ENCODE results near the gene TSTD2.

The TSTD2 gene

GRCh38 chr9:97572196-97572891, 60.8 kb downstream of the TSTD2 start:
- peaks cover 5% of the 10 kb centered on the region for H3K4me1 Mint-ChIP-seq
- no peak overlapping the region for H3K4me3 Mint-ChIP-seq
- no peak overlapping the region for H3K27ac Mint-ChIP-seq
- TF ChIP-seq CTCF (IDR thresholded peaks at IDR 0.05): no peak
- no peak for DNase-seq
- H3K27me3 Mint-ChIP-seq (ENCODE audit: low read depth, poor library complexity): peaks cover 15% of the 10 kb centered on the region
- no peaks in the 10 kb centered on the region for H3K36me3 Mint-ChIP-seq (ENCODE audit: low read depth)
- no peaks in the 10 kb centered on the region for H3K9me3 Mint-ChIP-seq

GRCh38 chr9:97571664-97572063, 61.5 kb downstream of the TSTD2 start:
- H3K36me3 Mint-ChIP-seq (ENCODE audit: low read depth): no peaks in the 10 kb centered on the region
- no peaks in the 10 kb centered on the region for H3K9me3 Mint-ChIP-seq
- no peak for DNase-seq
- H3K4me3 Mint-ChIP-seq: no peak overlapping the region
- H3K27me3 Mint-ChIP-seq (ENCODE audit: low read depth, poor library complexity): peaks cover 15% of the 10 kb centered on the region
- H3K27ac Mint-ChIP-seq: no peak overlapping the region
- H3K4me1 Mint-ChIP-seq: peaks cover 5% of the 10 kb centered on the region
- no peak for TF ChIP-seq CTCF (IDR thresholded peaks at IDR 0.05)

- H3K9me3 Mint-ChIP-seq: no peaks in the 10 kb centered on the region
- no peak for TF ChIP-seq CTCF (IDR thresholded peaks at IDR 0.05)
- H3K36me3 Mint-ChIP-seq (ENCODE audit: low read depth): no peaks in the 10 kb centered on the region
- no peak for DNase-seq
- no peak overlapping the region for H3K27ac Mint-ChIP-seq
- no peak overlapping the region for H3K4me3 Mint-ChIP-seq
- H3K4me1 Mint-ChIP-seq: peaks cover 5% of the 10 kb centered on the region
- H3K27me3 Mint-ChIP-seq (ENCODE audit: low read depth, poor library complexity): peaks cover 15% of the 10 kb centered on the region
Observed at GRCh38 chr9:97570899-97571298, 62.3 kb downstream of the TSTD2 start.

- DNase-seq: no peak
- peaks cover 10% of the 10 kb centered on the region for H3K27me3 Mint-ChIP-seq (ENCODE audit: low read depth, poor library complexity)
- H3K9me3 Mint-ChIP-seq: no peaks in the 10 kb centered on the region
Observed at GRCh38 chr9:97568461-97569275, 64.5 kb downstream of the TSTD2 start.

GRCh38 chr9:97567894-97568202, 65.3 kb downstream of the TSTD2 start:
- H3K4me3 Mint-ChIP-seq: no peak overlapping the region
- no peak overlapping the region for H3K27ac Mint-ChIP-seq
- H3K9me3 Mint-ChIP-seq: no peaks in the 10 kb centered on the region
- TF ChIP-seq CTCF (IDR thresholded peaks at IDR 0.05): no peak
- H3K27me3 Mint-ChIP-seq (ENCODE audit: low read depth, poor library complexity): peaks cover 10% of the 10 kb centered on the region
- no peaks in the 10 kb centered on the region for H3K36me3 Mint-ChIP-seq (ENCODE audit: low read depth)
- DNase-seq: no peak
- peaks cover 5% of the 10 kb centered on the region for H3K4me1 Mint-ChIP-seq

More at GRCh38 chr9:97568461-97569275, 64.5 kb downstream of the TSTD2 start:
- Mint-ChIP-seq H3K4me1 (peaks cover 5% of the 10 kb centered on the region), H3K27ac (no peak overlapping the region), H3K36me3 (ENCODE audit: low read depth) (no peaks in the 10 kb centered on the region), H3K4me3 (no peak overlapping the region)
- TF ChIP-seq CTCF (IDR thresholded peaks at IDR 0.05): no peak
